ENCODE results near the gene TOR4A. TPM values are rescaled to one million over a fixed set of nuclear protein-coding genes. Genes with fewer than 3 reads are reported as not detected.
A peak's percentile ranks its signal among the peaks of the same experiment; 100 is the strongest.

The TOR4A gene
- total and polyA plus RNA-seq, 10 of the 15 experiments (the other 5 are each of a cell fraction or from before 2014, with no cell fraction given): 2.0 to 19.9 (median 3.7) TPM

- TF ChIP-seq RELB (IDR thresholded peaks at IDR 0.05; ENCODE audit: low read depth): no peak
- TF ChIP-seq WRNIP1 (IDR thresholded peaks at IDR 0.05; ENCODE audit: borderline replicate concordance, low read depth, low read length): no peak
- TF ChIP-seq NBN (IDR thresholded peaks at IDR 0.05): no peak
- 0 out of 2 replicates have a peak, but pooled peaks have one; percentile 5 for TF ChIP-seq TCF12 (IDR thresholded peaks at IDR 0.05; ENCODE audit: low read depth, low read length)
- TF ChIP-seq, protein P1, sequence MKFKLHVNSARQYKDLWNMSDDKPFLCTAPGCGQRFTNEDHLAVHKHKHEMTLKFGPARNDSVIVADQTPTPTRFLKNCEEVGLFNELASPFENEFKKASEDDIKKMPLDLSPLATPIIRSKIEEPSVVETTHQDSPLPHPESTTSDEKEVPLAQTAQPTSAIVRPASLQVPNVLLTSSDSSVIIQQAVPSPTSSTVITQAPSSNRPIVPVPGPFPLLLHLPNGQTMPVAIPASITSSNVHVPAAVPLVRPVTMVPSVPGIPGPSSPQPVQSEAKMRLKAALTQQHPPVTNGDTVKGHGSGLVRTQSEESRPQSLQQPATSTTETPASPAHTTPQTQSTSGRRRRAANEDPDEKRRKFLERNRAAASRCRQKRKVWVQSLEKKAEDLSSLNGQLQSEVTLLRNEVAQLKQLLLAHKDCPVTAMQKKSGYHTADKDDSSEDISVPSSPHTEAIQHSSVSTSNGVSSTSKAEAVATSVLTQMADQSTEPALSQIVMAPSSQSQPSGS (IDR thresholded peaks at IDR 0.05; ENCODE audit: low read length): no peak
- TF ChIP-seq KLF5 (IDR thresholded peaks at IDR 0.05; ENCODE audit: partially characterized antibody): no peak
- no peak for TF ChIP-seq IRF5 (IDR thresholded peaks at IDR 0.05; ENCODE audit: borderline replicate concordance)
- TF ChIP-seq SMAD1 (IDR thresholded peaks at IDR 0.05; ENCODE audit: low read depth, partially characterized antibody): no peak
- TF ChIP-seq RBBP5 (conservative IDR thresholded peaks at IDR 0.05): no peak
- TF ChIP-seq MXI1 (IDR thresholded peaks at IDR 0.05; ENCODE audit: low read depth, low read length): no peak
- TF ChIP-seq SRF (IDR thresholded peaks at IDR 0.05; ENCODE audit: low read depth in 2 of 2, low read length in 2 of 2): no peak
- TF ChIP-seq, protein P2, sequence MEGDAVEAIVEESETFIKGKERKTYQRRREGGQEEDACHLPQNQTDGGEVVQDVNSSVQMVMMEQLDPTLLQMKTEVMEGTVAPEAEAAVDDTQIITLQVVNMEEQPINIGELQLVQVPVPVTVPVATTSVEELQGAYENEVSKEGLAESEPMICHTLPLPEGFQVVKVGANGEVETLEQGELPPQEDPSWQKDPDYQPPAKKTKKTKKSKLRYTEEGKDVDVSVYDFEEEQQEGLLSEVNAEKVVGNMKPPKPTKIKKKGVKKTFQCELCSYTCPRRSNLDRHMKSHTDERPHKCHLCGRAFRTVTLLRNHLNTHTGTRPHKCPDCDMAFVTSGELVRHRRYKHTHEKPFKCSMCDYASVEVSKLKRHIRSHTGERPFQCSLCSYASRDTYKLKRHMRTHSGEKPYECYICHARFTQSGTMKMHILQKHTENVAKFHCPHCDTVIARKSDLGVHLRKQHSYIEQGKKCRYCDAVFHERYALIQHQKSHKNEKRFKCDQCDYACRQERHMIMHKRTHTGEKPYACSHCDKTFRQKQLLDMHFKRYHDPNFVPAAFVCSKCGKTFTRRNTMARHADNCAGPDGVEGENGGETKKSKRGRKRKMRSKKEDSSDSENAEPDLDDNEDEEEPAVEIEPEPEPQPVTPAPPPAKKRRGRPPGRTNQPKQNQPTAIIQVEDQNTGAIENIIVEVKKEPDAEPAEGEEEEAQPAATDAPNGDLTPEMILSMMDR (IDR thresholded peaks at IDR 0.05 in 2 of 3, conservative IDR thresholded peaks at IDR 0.05 in 1 of 3; ENCODE audit: control insufficient read depth in 2 of 3, extremely low read depth in 1 of 3, insufficient read depth in 1 of 3, low read depth in 3 of 3, low read length in 3 of 3): peak; percentile 49 to 65 (median 53)
- peak; percentile 64; the same call in 1 of the 2 replicates for TF ChIP-seq LARP7 (IDR thresholded peaks at IDR 0.05)
- TF ChIP-seq ZNF217 (IDR thresholded peaks at IDR 0.05): no peak
- TF ChIP-seq, protein P3, sequence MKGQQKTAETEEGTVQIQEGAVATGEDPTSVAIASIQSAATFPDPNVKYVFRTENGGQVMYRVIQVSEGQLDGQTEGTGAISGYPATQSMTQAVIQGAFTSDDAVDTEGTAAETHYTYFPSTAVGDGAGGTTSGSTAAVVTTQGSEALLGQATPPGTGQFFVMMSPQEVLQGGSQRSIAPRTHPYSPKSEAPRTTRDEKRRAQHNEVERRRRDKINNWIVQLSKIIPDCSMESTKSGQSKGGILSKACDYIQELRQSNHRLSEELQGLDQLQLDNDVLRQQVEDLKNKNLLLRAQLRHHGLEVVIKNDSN (IDR thresholded peaks at IDR 0.05; ENCODE audit: borderline replicate concordance, extremely low read length, insufficient read depth, low read depth, low read length): no peak
- no peak for TF ChIP-seq BHLHE40 (IDR thresholded peaks at IDR 0.05; ENCODE audit: borderline replicate concordance in 1 of 2, low read depth in 2 of 2, low read length in 1 of 2)
- TF ChIP-seq RELA (IDR thresholded peaks at IDR 0.05; ENCODE audit: borderline replicate concordance, partially characterized antibody): peak; percentile 75
- TF ChIP-seq, protein P4, sequence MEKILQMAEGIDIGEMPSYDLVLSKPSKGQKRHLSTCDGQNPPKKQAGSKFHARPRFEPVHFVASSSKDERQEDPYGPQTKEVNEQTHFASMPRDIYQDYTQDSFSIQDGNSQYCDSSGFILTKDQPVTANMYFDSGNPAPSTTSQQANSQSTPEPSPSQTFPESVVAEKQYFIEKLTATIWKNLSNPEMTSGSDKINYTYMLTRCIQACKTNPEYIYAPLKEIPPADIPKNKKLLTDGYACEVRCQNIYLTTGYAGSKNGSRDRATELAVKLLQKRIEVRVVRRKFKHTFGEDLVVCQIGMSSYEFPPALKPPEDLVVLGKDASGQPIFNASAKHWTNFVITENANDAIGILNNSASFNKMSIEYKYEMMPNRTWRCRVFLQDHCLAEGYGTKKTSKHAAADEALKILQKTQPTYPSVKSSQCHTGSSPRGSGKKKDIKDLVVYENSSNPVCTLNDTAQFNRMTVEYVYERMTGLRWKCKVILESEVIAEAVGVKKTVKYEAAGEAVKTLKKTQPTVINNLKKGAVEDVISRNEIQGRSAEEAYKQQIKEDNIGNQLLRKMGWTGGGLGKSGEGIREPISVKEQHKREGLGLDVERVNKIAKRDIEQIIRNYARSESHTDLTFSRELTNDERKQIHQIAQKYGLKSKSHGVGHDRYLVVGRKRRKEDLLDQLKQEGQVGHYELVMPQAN (conservative IDR thresholded peaks at IDR 0.05): 0 out of 2 replicates have a peak, but pooled peaks have one; percentile 20
- TF ChIP-seq HDGF (IDR thresholded peaks at IDR 0.05): no peak
- TF ChIP-seq JUNB (IDR thresholded peaks at IDR 0.05): no peak
- no peak for TF ChIP-seq ZZZ3 (IDR thresholded peaks at IDR 0.05; ENCODE audit: control insufficient read depth, insufficient read length, low read depth)
Measured at GRCh38 chr9:137302449-137303150, 25.1 kb downstream of the TOR4A start (continued).

Measured in GM12878 (cell line).